HepG2 (cell line): Measurements from ENCODE around the gene ABL2. TPM values are rescaled to one million over a fixed set of nuclear protein-coding genes. Genes with fewer than 3 reads are reported as not detected.
"Not testable (repeated sequence)": the region's sequence is repeated elsewhere in the genome, so short reads cannot be mapped to it uniquely, and the experiment has no call there.

ENCODE experiments used
- ATAC-seq: fragments of 200-7000 bp; cut with Tn5 transposase; 3 replicates; pipeline ENCODE4 v1.9.1; 2020; ENCODE audit warnings: mild to moderate bottlenecking, moderate library complexity
- BruUV-seq: library from RNA; stranded (reverse); fragments of 400-500 nt; replicated peaks from 2 replicates; lab custom pipeline; 2021; lab: Mats Ljungman, UMichigan
- CTCF ChIA-PET: fragments of 300-600 bp; formaldehyde crosslinking; extraction: SDS; loops from one replicate; lab custom pipeline; 2021; ENCODE audit warnings: low total read pairs, inconsistent platforms, low intra/inter-chr PET ratio; lab: Yijun Ruan, JAX
- POLR2A ChIA-PET: fragments of 350-600 bp; sonication (Branson Sonifier 250); formaldehyde crosslinking; loops from one replicate; lab custom pipeline; 2020; ENCODE audit warnings: antibody characterized with exemption, inconsistent platforms; lab: Yijun Ruan, JAX
- DNase-seq: peaks from one replicate; pipeline ENCODE4 v3.0.0-alpha.2; 2015; ENCODE audit warnings: low spot score
- FAIRE-seq: peaks from 3 replicates; lab custom pipeline; 2011; peaks lifted over from hg19 to GRCh38; lab: Jason Lieb, UNC
- H2AFZ ChIP-seq: one replicate; pipeline ENCODE4 v1.6.1; 2011; ENCODE audit warnings: low read length, inconsistent platforms
- H3K27ac ChIP-seq: fragments of 300-600 bp; 3 replicates; pipeline ENCODE4 v1.8.0; 2011; ENCODE audit warnings: mixed run types, mild to moderate bottlenecking, mixed read lengths, low read length, inconsistent platforms; ENCODE audit not compliant: insufficient read depth; ENCODE audit errors: extremely low read length
- H3K27me3 ChIP-seq, 2 experiments: fragments of 200-600 bp in 1 of 2; 2 replicates in 1 of 2; 3 replicates in 1 of 2; pipeline versions ENCODE4 v1.6.0 to v1.8.0; 2011; ENCODE audit warnings: low read length in 2 of 2, mild to moderate bottlenecking in 2 of 2, moderate library complexity in 2 of 2, inconsistent platforms in 1 of 2; ENCODE audit not compliant: insufficient read depth in 2 of 2, control insufficient read depth in 1 of 2
- H3K36me3 ChIP-seq, 2 experiments: fragments of 200-600 bp in 1 of 2; replicated peaks in 1 of 2; 2 replicates in 1 of 2; 3 replicates in 1 of 2; pipeline versions ENCODE4 v1.5.1 to v1.8.0; 2011; ENCODE audit warnings: low read length in 2 of 2, inconsistent platforms in 1 of 2; ENCODE audit not compliant: insufficient read depth in 2 of 2, control insufficient read depth in 1 of 2
- H3K4me1 ChIP-seq: 2 replicates; pipeline ENCODE4 v1.5.1; 2012; ENCODE audit warnings: low read length, inconsistent platforms; ENCODE audit not compliant: insufficient read depth
- H3K4me2 ChIP-seq: 2 replicates; pipeline ENCODE4 v1.6.0; 2011; ENCODE audit warnings: low read depth, low read length, inconsistent platforms
- H3K4me3 ChIP-seq, 3 experiments: fragments of 200-600 bp in 1 of 3; sonication (generic), shearing (Covaris generic) in 1 of 3; replicated peaks in 1 of 3; 2 replicates each; pipeline ENCODE4 v1.5.1; 2011 to 2016; ENCODE audit warnings: low read length in 3 of 3, inconsistent platforms in 2 of 3, low read depth in 2 of 3, mild to moderate bottlenecking in 2 of 3, control low read depth in 1 of 3, mixed read lengths in 1 of 3; ENCODE audit not compliant: insufficient read depth in 1 of 3
- H3K79me2 ChIP-seq: one replicate; pipeline ENCODE4 v1.6.1; 2011; ENCODE audit warnings: low read length, inconsistent platforms; ENCODE audit not compliant: insufficient read depth
- H3K9ac ChIP-seq: 2 replicates; pipeline ENCODE4 v1.6.0; 2011; ENCODE audit warnings: mild to moderate bottlenecking, low read depth, low read length, inconsistent platforms; ENCODE audit not compliant: insufficient read depth
- H3K9me3 ChIP-seq: 2 replicates; pipeline ENCODE4 v1.5.1; 2012; ENCODE audit warnings: mild to moderate bottlenecking, low read length
- H4K20me1 ChIP-seq: 2 replicates; pipeline ENCODE4 v1.6.0; 2011; ENCODE audit warnings: inconsistent platforms, mild to moderate bottlenecking, low read length, moderate library complexity; ENCODE audit not compliant: insufficient read depth
- BCL6 ChIP-seq: IDR thresholded peaks from 2 replicates; pipeline ENCODE4 v1.6.1; 2016; ENCODE audit warnings: missing genetic modification reagents, missing compliant biosample characterization
- GATA4 ChIP-seq: sonication (generic); IDR thresholded peaks from 2 replicates; pipeline ENCODE4 v1.6.1; 2016; ENCODE audit warnings: antibody characterized with exemption, low read depth, borderline replicate concordance
- ZNF629 ChIP-seq: sonication (generic); formaldehyde crosslinking; conservative IDR thresholded peaks from 2 replicates; pipeline ENCODE4 v1.5.0; 2020; ENCODE audit warnings: missing genetic modification reagents
- WGBS: methylation state at CpG from one replicate; pipeline ENCODE4 v1.1.6; 2017; ENCODE audit warnings: low lambda C conversion rate; 5-methylcytosine and 5-hydroxymethylcytosine counted together
- in situ Hi-C: cut with HindIII; loops from 2 replicates; pipeline ENCODE4 v1.10.0; 2017; ENCODE audit warnings: low pct_unique_long_range_greater_than_20kb; ENCODE audit not compliant: extremely low pct_ligation_motif_present
- intact Hi-C: fragments of 100-400 bp; cut with micrococcal nuclease; formaldehyde crosslinking; loops from one replicate; pipeline ENCODE4 v1.10.0; 2022; ENCODE audit not compliant: unreplicated experiment
- polyA plus RNA-seq, 8 experiments: library from polyadenylated mRNA; depleted of rRNA in 3 of 8; stranded (reverse) in 7 of 8; unstranded in 1 of 8; fragments of >200 nt; fragmentation: Illumina TruSeq in 4 of 8; extraction: Trizol in 4 of 8; gene quantifications; 2 replicates each; pipeline versions ENCODE4 v1.2.1 to v1.2.3, GENCODE V29; 2011 to 2016; ENCODE audit warnings: low read depth in 4 of 8, missing spikeins in 1 of 8, mixed read lengths in 1 of 8; ENCODE audit not compliant: insufficient read depth in 1 of 8
- total RNA-seq, 5 experiments: library from RNA; depleted of rRNA; stranded (reverse); fragments of >200 nt; fragmentation: Illumina TruSeq; extraction: Trizol; gene quantifications; 2 replicates each; pipeline ENCODE4 v1.2.3, GENCODE V29; 2016; ENCODE audit warnings: low read depth in 1 of 5

ABL2 gene
- total and polyA plus RNA-seq, 2 of the 13 experiments (the other 11 are each of a cell fraction or from before 2014, with no cell fraction given) = 5.8 to 6.0 TPM

DNA sequence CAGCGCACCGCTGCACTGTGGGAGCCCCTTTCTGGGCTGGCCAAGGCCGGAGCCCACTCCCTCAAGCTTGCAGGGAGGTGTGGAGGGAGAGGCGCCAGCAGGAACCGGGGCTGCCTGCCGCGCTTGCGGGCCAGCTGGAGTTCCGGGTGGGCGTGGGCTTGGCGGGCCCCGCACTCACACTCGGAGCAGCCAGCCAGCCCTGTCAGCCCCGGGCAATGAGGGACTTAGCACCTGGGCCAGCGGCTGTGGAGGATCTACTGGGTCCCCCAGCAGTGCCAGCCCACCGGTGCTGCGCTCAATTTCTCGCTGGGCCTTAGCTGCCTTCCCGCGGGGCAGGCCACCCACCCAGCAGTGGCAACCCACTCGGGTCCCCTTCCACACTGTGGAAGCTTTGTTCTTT is 90.7 kb downstream of the ABL2 start:
- FAIRE-seq, BruUV-seq, H2AFZ ChIP-seq, H3K4me2 ChIP-seq, DNase-seq, H3K36me3 ChIP-seq, H3K4me3 ChIP-seq, H3K27ac ChIP-seq, intact Hi-C loops, H4K20me1 ChIP-seq, H3K27me3 ChIP-seq, in situ Hi-C loops, H3K9me3 ChIP-seq, H3K9ac ChIP-seq, CTCF ChIA-PET, ATAC-seq, POLR2A ChIA-PET: not testable (repeated sequence)
- Histone ChIP-seq H3K4me1 (peaks cover 14% of the 10 kb centered on the region), H3K79me2 (peaks cover 14% of the 10 kb centered on the region)
- WGBS = 96% methylated on average over 9 of the region's 21 CpGs

DNA sequence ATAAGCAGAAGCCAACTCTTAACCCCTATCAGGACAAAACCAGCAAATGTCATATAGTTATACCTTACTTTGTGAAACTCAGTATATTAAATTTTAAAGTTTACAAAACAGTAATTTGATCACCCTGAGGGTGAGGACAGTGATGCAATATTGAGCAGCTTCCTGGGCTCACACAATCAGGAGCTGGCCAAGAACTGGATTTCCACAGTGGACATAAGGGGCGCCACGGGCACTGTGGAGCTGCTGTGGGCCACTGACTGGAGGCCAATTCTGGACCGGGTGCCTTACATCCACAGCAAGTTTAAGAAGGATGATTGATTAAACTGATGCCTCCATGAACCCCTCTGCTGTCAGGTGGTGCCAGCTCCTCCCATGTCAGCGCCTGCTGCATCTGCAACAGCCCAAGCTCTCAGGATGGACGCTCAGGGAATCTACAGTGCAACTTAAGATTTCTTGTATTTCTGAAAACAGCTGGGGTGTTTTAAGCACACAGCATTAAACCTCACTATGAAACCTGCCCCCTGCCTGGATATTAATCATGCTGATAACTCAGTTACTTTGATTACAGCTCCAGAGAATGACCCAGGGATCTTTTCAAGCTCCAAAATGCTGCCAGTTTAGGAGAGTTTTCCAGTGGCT is 91.7 kb downstream of the ABL2 start:
- no peaks in the 10 kb centered on the region for H3K9me3 ChIP-seq
- H3K4me2 ChIP-seq = no peak overlapping the region
- peaks cover 10% of the 10 kb centered on the region for H3K4me1 ChIP-seq
- intact Hi-C loops = no loop called here
- H3K36me3 ChIP-seq = no peaks in the 10 kb centered on the region; a peak in 1 of 5 replicates
- no peak overlapping the region for H2AFZ ChIP-seq
- H3K27me3 ChIP-seq = no peaks in the 10 kb centered on the region
- H3K27ac ChIP-seq = no peak overlapping the region
- no peak overlapping the region for H3K9ac ChIP-seq
- ATAC-seq (no peak), DNase-seq (no peak)
- H4K20me1 ChIP-seq = no peaks in the 10 kb centered on the region; the same call in 1 of the 2 replicates
- no TSS peak for BruUV-seq
- TF ChIP-seq GATA4 = no peak
- TF ChIP-seq BCL6 = no peak
- TF ChIP-seq ZNF629 (CRISPR knock-in tag) = no peak
- TF ChIP-seq, all 625 proteins: peak for 0
- Histone ChIP-seq H3K4me3 (no peak overlapping the region), H3K79me2 (peaks cover 14% of the 10 kb centered on the region)
- ChIA-PET POLR2A (no interaction called here), CTCF (no interaction called here)
- in situ Hi-C loops = no loop called here
- FAIRE-seq = no peak
- WGBS = 67% methylated on average over 3 of the region's 5 CpGs

DNA sequence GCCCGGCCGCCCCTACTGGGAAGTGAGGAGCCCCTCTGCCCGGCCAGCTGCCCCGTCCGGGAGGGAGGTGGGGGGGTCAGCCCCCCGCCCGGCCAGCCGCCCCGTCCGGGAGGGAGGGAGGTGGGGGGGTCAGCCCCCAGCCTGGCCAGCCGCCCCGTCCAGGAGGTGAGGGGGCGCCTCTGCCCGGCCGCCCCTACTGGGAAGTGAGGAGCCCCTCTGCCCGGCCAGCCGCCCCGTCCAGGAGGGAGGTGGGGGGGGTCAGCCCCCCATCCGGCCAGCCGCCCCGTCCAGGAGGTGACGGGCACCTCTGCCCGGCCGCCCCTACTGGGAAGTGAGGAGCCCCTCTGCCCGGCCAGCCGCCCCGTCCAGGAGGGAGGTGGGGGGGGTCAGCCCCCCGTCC is 93.8 kb downstream of the ABL2 start:
- DNase-seq, H4K20me1 ChIP-seq, H3K4me2 ChIP-seq, CTCF ChIA-PET, FAIRE-seq, H3K9ac ChIP-seq, H2AFZ ChIP-seq, H3K27me3 ChIP-seq, in situ Hi-C loops, intact Hi-C loops, H3K9me3 ChIP-seq, H3K27ac ChIP-seq, POLR2A ChIA-PET, BruUV-seq, H3K4me1 ChIP-seq, H3K4me3 ChIP-seq, ATAC-seq, H3K36me3 ChIP-seq: not testable (repeated sequence)
- WGBS = no CpG with 5 or more reads among the region's 28 CpGs
- H3K79me2 ChIP-seq = peaks cover 12% of the 10 kb centered on the region

DNA sequence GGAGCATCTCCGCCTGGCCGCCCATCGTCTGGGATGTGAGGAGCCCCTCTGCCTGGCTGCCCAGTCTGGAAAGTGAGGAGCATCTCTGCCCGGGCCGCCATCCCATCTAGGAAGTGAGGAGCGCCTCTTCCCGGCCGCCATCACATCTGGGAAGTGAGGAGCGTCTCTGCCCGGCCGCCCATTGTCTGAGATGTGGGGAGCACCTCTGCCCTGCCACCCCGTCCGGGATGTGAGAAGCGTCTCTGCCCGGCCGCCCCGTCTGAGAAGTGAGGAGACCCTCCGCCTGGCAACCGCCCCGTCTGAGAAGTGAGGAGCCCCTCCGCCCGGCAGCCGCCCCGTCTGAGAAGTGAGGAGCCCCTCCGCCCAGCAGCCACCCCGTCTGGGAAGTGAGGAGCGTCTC is 94.3 kb downstream of the ABL2 start:
- H3K27me3 ChIP-seq, in situ Hi-C loops, H3K4me2 ChIP-seq, H3K4me3 ChIP-seq, H2AFZ ChIP-seq, H3K79me2 ChIP-seq, H3K4me1 ChIP-seq, H3K27ac ChIP-seq, ATAC-seq, DNase-seq, H3K9ac ChIP-seq, CTCF ChIA-PET, FAIRE-seq, BruUV-seq, H3K9me3 ChIP-seq, intact Hi-C loops, POLR2A ChIA-PET, H4K20me1 ChIP-seq: not testable (repeated sequence)
- WGBS = no CpG with 5 or more reads among the region's 27 CpGs
- H3K36me3 ChIP-seq = peaks cover 0 to 12% of the 10 kb centered on the region in 2 experiments; a peak in 2 of 5 replicates
